NCI-H748 (cell line): ENCODE measurements around the gene COQ9.
"Not testable (repeated sequence)": the region's sequence is repeated elsewhere in the genome, so short reads cannot be mapped to it uniquely, and the experiment has no call there.

Source experiments
- DNase-seq: peaks from one replicate; lab custom pipeline; 2025; ENCODE audit not compliant: unreplicated experiment; lab: John Stamatoyannopoulos, UW

COQ9 gene

DNA sequence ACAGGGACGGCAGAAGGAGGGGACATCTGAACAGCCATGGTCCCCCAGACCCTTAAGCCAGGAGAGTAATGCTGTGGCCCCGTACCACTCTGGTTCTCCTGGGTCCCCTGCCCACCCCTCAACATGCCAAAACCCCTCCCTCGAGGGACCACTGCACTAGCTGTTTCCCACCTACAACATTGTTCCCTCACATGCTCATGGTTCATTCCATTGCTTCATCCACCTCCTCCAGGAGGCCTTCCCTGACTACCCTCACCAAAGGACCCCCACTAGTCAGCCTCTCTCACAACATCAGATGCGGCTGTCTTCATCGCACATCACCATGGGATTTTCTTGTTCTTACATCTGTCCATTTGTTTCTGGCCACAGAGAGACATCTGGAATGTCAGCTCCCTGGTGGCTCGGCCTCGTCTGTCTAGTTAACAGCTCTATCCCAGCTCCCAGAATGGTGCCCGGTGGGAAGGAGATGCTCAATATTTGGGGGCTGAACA is 37.3 kb downstream of the COQ9 start:
- no peak for DNase-seq

DNA sequence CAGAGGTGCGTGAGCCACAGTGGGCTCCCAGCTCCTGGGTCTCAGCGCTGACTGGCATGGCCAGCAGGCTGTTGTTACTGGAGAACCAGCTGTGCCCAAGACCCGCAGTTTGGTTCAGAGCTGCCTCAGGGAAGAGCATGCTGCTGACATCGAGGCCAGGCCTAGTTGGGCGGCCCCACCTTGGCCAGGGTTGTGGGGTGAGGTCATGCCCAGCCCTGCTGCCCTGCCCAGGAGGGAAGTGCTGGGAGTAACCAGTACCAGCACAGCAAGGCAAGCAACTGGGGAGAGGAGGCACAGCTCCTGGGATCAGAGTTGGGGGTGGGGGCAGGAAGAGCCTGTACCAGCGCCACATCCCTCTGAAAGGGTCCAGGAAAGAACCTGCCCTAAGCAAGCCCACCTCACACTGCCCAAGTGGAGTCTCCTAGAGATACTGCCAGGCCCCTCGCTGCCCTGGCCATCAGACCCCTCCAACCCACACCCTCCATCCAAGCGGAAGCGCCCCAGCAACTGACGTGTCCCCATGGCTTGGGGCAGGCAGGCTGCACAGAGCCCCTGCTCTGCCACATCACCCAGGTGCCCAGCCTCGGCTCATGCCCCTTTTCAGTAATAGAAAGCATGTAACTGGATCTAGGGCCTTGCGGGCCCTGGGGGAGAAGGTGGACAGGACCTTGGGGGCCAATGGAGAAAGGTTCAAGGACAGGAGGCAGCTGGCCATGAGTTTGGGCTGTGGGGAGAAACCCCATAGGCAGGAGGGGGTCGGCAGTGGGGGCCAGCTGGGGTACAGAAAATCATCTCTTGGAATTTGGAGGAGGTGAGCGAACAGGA is 38.0 kb downstream of the COQ9 start:
- DNase-seq: no peak

DNA sequence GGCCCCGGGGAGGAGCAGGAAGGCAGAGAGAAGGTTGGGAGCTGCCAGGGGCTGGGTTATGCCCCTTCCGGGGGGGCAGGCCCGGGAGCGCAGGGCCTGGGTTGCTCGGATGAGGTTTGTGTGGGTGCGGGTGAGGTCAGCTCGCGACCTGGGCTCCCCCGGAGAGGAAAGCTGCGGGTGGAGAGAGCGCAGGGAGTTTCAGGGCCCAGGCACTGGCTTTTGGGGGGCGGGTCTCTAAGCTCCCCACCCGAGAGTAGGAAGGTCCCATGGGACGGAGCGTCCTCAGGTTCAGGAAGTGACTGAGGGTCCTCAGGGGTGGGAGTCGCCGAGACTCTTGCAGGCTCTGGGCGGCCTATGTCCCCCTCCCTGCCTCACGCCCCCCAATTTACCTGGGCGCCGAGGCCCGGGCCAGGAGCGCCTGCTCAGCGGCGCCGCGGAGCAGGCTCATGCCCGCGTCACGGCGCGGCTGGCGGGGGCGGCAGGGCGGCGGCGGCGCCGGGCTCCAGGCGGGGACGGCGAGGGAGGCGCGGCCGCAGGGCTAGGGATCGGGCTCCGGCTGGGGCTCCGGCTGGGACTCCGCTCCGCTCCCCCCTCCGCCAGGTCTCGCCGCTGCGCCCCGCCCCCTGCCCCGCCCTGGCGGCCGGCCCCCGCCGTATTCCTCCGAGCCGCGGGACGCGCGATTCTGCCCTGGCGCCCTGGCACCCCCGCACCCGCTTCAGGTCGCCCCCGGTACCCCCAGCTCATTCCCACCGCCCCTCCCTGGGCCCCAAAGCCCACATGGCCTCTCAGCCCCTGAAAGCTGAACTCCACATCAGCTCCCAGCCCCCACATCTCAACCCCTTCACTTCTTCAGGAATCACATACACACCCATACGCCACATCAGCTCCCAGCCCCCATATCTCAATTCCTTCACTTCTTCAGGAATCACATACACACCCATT is 38.9 kb downstream of the COQ9 start, which contains the start of gene DOK4:
DOK4 (minus strand) TSS at position 578 of the 942 bp plus-strand sequence. CDS start 6,986 bp downstream, outside the sequence.
- peak; percentile 69 for DNase-seq

DNA sequence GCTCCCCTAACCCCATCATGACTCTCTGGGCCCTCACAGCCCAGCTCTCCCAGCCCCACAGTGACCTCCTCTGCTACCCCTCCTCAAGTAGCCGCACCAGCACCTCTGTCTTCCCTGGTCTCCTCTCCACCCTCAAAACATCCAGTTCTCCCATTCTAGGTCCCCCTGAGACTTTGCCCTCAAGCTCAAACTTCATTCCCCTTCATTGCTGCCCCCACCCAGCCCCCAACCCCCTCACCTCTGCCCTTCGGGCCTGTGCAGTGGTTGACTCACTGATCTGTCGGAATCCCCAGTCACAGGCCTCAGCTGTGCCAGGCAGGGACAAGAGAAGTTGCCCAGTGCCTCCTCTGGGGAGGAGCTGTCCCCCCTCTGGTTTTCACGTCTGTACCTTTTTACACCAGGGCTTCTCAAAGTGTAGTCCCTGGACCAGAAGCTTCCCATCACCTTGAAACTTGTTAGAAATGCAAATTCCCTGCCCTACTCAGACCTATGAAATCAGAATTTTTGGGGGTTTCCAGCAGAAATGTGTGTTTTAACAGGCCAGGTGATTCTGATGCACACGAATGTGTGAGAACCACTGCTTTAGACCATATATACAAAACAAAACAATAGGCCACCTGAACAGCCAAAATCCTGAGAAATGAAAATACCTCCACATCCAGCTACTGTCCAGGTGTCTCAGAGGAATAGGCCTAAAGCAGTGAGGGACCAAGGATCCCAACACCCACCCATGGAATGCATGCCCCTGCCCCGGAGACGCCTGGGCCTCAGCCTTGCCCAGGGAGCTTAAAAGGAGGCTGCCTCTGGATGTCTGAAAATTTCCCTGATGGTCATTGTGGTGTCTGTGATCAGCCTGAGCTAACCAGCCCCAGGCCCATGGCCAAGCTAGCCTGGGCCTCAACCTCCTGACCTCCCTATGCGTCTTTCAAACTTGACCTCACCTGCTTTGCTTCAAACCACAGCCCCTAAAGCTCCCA is 39.9 kb downstream of the COQ9 start:
- no peak for DNase-seq

DNA sequence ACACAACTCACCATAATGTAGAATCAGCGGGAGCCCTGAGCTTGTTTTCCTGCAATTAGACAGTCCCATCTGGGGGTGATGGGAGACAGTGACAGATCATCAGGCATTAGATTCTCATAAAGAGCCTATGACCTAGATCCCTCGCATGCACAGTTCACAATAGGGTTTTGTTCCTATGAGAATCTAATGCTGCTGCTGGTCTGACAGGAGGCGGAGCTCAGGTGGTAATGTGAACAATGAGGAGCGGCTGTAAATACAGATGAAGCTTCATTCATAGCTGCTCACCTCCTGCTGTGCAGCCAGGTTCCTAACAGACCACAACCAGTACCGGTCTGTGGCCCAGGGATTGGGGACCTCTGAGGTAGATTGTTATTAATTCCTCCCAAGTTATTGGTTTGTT is 42.0 kb downstream of the COQ9 start:
- peak; percentile 3 for DNase-seq

DNA sequence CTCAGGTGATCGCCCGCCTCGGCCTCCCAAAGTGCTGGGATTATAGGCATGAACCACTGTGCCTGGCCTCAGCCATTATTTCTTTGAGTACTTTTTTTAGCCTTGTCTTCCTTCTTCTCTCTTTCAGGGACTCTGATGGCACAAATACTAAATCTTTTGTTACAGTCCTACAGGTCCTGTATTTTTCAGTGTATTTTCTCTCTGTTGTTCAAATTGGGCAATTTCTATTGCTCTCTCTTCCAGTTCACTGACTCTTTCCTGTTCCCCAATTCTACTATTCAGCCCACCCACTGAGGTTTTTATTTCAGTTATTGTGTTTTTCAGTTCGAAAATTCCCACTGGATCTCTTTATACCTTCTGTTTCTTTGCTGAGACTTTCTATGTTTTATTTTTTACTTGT is 46.5 kb downstream of the COQ9 start:
- no peak for DNase-seq

DNA sequence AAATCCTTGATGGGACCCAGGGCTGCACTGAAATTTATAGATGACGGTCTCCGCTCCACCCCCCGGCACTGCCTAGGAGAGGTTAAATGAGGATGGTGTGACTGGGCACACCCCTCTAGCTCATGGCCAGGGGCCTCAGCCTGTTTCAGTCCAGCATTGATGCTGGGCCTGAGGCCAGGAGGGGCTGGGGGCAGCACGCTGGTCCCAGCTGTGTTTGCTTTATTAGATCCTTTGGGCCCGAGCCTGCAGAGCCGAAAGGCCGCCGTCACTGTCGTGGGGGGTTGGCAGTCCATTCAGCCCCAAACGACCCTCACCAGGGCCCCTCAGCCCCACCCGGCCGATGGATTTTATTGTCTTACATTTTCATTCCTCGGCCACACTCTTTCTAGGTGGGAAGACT is 49.8 kb downstream of the COQ9 start:
- DNase-seq: no peak

DNA sequence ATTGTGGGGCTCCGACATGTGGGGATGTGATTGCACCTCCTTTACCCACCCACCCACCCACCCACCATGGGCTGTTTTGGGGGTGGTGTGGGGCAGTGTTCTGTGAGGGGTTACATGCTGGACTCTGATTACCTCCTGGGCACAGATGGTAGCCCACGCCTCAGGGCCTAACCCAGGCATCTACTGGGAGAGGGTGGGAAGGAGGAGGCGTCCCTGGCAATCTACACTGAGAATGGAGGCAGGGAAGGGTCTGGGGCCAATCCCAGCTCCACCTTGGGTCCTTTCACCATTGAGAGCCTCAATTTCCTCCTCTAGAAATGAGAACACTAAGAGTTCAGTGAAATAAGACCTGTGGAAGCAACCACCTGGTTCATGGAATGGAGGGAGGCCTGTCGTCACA is 50.8 kb downstream of the COQ9 start:
- no peak for DNase-seq

DNA sequence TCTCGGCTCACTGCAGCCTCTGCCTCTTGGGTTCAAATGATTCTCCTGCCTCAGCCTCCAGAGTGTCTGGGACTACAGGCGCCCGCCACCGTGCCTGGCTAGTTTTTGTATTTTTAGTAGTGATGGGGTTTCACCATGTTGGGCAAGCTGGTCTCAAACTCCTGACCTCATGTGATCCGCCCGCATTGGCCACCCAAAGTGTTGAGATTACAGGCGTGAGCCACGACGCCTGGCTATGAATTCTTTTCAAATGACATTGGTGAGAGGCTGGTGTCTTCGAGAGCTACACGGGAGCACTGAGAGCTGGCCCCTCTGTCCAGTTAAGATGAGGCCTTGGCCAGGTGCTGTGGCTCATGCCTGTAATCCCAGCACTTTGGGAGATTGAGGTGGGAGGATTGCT is 52.7 kb downstream of the COQ9 start:
- DNase-seq: not testable (repeated sequence)

DNA sequence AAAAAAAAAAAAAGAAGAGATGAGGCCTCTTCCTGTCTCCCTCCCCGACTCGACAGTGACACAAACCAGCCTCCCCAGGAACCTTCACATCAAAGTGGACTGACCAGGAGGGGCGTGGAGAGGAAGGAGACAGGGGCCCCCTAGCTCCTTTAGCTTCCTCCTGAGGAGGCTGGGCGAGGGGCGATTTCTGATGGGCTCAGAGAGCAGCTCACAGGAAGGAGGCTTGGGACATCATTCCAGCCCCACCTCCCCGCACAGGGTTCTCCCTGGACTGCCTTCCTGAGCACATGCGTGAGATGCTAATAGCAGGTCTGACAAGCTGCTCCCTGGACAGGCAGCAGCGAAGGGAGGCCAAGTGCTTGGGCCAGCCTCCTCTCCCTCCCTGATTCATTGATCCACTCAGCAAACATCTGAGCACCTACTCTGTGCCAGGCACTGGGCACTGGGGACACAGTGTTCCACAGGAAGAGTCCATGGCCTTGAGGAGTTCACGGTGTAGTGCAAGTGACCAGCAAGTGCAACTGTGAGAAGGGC is 53.4 kb downstream of the COQ9 start:
- DNase-seq: no peak

DNA sequence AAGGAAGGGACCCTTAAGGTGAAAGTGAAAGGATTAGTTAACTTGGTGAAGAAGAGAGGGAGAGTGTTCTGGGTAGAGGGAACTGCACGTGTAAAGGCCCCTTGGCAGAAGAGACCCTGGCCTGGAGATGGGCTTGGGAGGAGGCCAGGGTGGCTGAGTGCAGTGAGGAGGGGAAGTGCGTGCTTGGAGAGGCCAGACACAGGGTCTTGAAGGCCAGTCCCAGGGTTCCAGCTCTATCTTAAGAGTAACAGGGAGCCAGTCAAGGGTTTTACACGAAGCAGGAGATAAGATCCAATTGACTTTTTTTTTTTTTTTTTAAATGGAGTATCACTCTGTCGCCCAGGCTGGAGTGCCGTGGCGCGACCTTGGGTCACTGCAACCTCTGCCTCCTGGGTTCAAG is 54.2 kb downstream of the COQ9 start:
- no peak for DNase-seq

DNA sequence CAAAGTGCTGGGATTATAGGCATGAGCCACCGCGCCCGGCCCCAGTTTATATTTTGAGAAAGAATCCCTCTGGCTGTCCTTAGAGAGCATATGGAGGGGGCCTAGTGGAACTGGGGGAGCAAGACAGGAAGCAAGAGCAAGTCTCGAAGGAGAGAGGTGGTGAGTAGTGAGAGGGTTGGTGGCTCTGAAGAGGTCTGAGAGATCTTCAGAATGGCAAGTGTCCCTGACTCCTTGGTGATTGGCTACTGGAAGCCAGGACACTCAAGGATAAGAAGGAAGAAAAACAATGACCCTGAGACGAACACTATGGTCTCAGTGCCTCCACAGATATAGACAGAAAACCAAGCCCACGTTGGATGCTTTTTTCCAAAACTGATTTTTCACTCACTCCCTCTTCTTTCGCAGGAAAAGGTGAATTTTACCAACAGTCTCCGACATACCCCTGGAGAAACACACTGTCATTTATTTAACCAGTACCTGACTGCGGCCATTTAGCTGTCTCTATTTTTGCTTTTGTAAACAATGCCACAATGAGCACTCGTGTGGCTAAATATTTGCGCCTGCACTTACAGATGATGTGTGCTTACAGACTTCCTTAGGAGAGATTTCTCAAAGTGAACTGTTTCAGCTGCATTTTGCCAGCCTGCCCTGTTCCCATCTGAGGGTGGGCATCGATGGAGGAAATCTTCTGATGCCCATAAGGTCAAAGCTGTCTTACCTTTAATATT is 54.9 kb downstream of the COQ9 start:
- peak; percentile 60 for DNase-seq

DNA sequence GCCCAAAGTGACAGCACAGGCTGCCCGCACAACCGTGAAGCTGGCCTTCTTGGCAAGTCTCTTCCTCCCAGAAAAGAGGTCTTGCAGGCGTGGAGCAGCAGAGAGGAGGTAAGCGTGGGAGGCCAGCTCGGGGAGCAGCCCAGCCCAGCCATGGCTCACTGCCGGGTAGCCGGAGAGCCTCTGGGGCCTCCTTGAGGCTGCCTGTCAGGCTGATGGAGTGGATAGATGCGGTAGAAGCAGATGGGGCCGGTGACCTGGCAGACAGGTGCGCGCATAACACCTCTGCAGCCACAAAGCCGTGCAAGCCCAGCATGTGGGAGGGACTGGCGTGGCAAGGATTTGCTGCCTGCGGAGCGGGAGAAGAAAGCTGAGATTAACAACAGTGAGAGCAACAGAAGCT is 56.1 kb downstream of the COQ9 start:
- peak; percentile 65 for DNase-seq

DNA sequence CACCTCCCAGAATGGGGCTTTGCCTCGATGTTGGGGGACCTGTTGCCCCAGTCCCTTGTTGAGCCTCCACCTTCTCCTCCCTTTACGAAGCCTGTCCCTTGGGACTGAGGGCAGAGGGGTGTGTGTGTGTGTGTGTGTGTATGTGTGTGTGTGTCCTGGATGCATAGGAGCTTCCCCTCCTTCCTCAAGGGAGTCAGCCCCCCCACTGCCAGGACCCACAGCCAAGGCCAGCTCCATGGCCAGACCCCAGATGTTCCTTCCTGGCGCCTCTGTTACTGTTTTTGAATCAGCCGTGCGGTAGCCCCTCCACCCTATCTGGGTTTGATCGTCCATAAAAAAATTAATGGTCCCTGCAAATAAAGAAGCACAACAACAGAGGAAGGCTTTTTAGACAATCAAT is 56.7 kb downstream of the COQ9 start:
- no peak for DNase-seq

DNA sequence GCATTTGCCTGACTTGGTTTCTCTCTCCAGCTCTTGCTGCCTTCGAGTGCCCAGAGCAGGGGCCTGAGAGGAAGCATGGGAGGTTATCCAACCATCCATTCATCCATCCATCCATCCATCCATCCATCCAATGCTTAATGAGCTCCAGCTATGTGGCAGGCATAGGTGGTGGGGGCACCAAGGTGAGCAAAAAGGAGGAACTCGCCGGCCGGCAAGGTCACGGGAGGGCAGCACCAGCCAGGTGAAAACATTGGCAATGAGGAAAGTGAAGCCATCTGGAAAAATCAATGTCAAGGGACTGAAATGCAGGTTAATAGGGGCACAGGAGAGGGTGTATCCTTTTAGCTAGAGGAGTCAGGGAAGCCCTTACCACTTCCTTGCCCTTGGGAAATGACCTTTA is 57.2 kb downstream of the COQ9 start:
- no peak for DNase-seq

DNA sequence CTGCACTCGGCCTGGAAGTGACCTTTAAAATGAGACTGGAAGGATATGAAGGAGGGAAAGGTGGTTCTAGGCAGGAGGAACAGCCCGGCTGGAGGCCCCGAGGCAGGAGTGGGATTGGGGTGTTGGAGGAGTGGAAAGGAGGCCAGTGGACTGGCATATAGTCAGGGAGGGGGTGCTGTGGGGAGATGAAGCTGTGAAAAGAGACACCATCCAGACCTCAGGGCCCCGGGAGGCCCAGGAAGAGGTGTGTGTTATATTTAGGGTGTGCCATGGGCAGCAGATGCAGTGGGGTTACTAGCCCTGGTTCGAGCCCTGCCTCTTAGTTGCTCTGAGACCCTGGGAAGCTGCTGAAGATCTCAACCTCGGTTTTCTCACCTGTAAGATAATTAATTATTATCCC is 57.9 kb downstream of the COQ9 start:
- no peak for DNase-seq

DNA sequence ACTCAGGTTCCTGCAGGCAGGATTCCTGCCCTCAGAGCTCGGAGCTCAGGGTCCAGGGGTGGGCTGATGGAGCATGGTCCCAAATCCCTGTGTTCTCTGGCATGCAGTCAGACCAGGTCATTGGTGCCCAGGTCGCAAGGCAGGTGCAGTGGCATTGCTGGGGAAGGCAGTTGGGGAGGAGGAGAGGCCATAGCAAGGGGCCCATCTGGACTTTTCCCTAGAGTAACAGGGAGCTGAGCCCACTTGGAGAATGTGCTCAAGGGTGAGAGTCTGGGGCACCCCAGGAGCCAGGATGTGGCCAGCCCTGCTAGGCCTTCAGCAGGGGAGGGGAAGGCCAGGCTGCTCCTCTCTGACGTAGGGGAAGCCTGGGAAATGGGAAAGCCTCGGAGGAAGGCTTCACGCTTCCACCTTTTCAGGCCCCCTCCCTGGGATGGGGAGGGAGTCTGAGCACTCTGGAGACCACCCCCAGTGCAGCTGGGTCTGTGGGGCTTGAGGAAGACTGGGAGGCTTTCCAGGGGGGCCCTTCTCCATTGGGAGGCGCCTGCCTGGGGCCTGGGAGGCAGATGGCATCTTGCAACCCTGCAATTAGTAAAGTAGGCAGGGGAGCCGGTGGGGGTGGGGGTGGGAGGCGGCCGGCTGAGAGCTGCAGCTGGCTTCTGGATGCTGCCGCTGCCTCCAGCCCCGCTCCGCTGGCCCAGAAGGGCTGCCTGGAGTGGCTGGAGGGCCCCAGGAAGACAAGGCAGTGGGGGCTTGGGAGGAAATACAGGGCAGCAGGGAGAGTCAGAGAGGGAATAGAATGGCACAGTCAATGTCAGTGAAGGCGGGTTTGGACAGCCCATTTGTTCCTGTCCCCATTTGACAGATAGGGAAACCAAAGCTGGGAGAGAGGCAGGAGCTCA is 60.1 kb downstream of the COQ9 start:
- DNase-seq: peak; percentile 21

DNA sequence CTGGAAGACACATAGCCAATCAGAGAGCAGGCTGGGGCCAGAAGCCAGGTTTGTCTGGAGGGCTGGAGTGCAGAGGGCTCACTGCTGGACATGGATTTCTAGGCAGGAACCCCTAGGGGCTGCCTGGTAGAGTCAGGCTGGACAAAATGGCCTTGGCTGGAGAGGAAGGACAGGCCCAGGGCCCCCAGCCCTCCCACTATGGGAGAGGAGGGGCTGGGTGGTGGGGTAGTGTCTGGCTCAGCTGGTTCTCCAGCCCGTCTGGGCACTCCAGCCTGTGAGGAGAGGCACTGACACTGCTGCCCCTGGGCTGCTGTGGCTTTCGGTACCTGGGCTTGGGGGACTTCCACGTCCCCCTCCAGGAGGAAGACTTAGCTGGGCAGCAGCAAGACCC is 60.8 kb downstream of the COQ9 start:
- no peak for DNase-seq
